ENCODE data around the gene CASTOR1.
"Not testable (repeated sequence)": the region's sequence is repeated elsewhere in the genome, so short reads cannot be mapped to it uniquely, and the experiment has no call there.

CASTOR1 gene

GRCh38 chr22:30289141-30289979 lies at the start of gene CASTOR1:
TSS of gene CASTOR1 (minus strand) at chr22:30289505. CDS start at chr22:30289497, 8 bp downstream.
- peak within 1 kb of the TSS; percentile 92 for H3K4me3 ChIP-seq (ENCODE audit: low read depth, low read length)
- peak; percentile 95 for DNase-seq (ENCODE audit: low read depth)

- no peak for DNase-seq (ENCODE audit: low read depth)
- no peak overlapping the region for H3K4me3 ChIP-seq (ENCODE audit: low read depth, low read length)
Measured at GRCh38 chr22:30338802-30339201, 49.5 kb upstream of the CASTOR1 start.

- H3K4me3 ChIP-seq (ENCODE audit: low read depth, low read length); DNase-seq (ENCODE audit: low read depth): not testable (repeated sequence)
Measured at GRCh38 chr22:30338341-30338740, 49.0 kb upstream of the CASTOR1 start.

- no peak for DNase-seq (ENCODE audit: low read depth)
Measured at GRCh38 chr22:30337461-30337778, 48.1 kb upstream of the CASTOR1 start.

GRCh38 chr22:30336752-30337460 lies 47.6 kb upstream of the CASTOR1 start:
- no peak for DNase-seq (ENCODE audit: low read depth)
- no peak overlapping the region for H3K4me3 ChIP-seq (ENCODE audit: low read depth, low read length)

More at GRCh38 chr22:30337461-30337778, 48.1 kb upstream of the CASTOR1 start:
- H3K4me3 ChIP-seq (ENCODE audit: low read depth, low read length), result no peak overlapping the region

- no peak overlapping the region for H3K4me3 ChIP-seq (ENCODE audit: low read depth, low read length)
- DNase-seq (ENCODE audit: low read depth), result no peak
Measured at GRCh38 chr22:30335236-30335635, 45.9 kb upstream of the CASTOR1 start.

- H3K4me3 ChIP-seq (ENCODE audit: low read depth, low read length), result no peak overlapping the region
- no peak for DNase-seq (ENCODE audit: low read depth)
Measured at GRCh38 chr22:30334646-30335045, 45.3 kb upstream of the CASTOR1 start.

- DNase-seq (ENCODE audit: low read depth), result no peak
- H3K4me3 ChIP-seq (ENCODE audit: low read depth, low read length), result no peak overlapping the region
Measured at GRCh38 chr22:30333707-30334087, 44.4 kb upstream of the CASTOR1 start.

GRCh38 chr22:30332994-30333706 lies 43.8 kb upstream of the CASTOR1 start:
- H3K4me3 ChIP-seq (ENCODE audit: low read depth, low read length), result no peak overlapping the region
- DNase-seq (ENCODE audit: low read depth), result no peak

- DNase-seq (ENCODE audit: low read depth), result no peak
- H3K4me3 ChIP-seq (ENCODE audit: low read depth, low read length), result no peak overlapping the region
Measured at GRCh38 chr22:30332551-30332950, 43.2 kb upstream of the CASTOR1 start.

GRCh38 chr22:30328466-30329049 lies 39.3 kb upstream of the CASTOR1 start:
- DNase-seq (ENCODE audit: low read depth), result no peak
- no peak overlapping the region for H3K4me3 ChIP-seq (ENCODE audit: low read depth, low read length)

GRCh38 chr22:30327864-30328345 lies 38.6 kb upstream of the CASTOR1 start:
- no peak overlapping the region for H3K4me3 ChIP-seq (ENCODE audit: low read depth, low read length)
- DNase-seq (ENCODE audit: low read depth), result no peak

GRCh38 chr22:30326706-30327362 lies 37.5 kb upstream of the CASTOR1 start, which contains the start of gene TBC1D10A:
TSS of gene TBC1D10A (minus strand) at chr22:30326941. CDS start at chr22:30326881, 60 bp downstream.
- H3K4me3 ChIP-seq (ENCODE audit: low read depth, low read length), result peak within 1 kb of the TSS; percentile 80
- peak; percentile 67 for DNase-seq (ENCODE audit: low read depth)

- DNase-seq (ENCODE audit: low read depth), result no peak
Measured at GRCh38 chr22:30326255-30326705, 37.0 kb upstream of the CASTOR1 start.

GRCh38 chr22:30325724-30326254 lies 36.5 kb upstream of the CASTOR1 start:
- DNase-seq (ENCODE audit: low read depth), result no peak
- peak overlapping the region; percentile 80 for H3K4me3 ChIP-seq (ENCODE audit: low read depth, low read length)

More at GRCh38 chr22:30326255-30326705, 37.0 kb upstream of the CASTOR1 start:
- peak overlapping the region; percentile 80 for H3K4me3 ChIP-seq (ENCODE audit: low read depth, low read length)

- DNase-seq (ENCODE audit: low read depth), result no peak
- peak overlapping the region; percentile 80 for H3K4me3 ChIP-seq (ENCODE audit: low read depth, low read length)
Measured at GRCh38 chr22:30325065-30325720, 35.9 kb upstream of the CASTOR1 start.

- DNase-seq (ENCODE audit: low read depth), result no peak
- H3K4me3 ChIP-seq (ENCODE audit: low read depth, low read length), result peak overlapping the region; percentile 80
Measured at GRCh38 chr22:30324014-30324730, 34.9 kb upstream of the CASTOR1 start.

GRCh38 chr22:30323246-30323645 lies 33.9 kb upstream of the CASTOR1 start:
- DNase-seq (ENCODE audit: low read depth), result no peak
- H3K4me3 ChIP-seq (ENCODE audit: low read depth, low read length), result no peak overlapping the region

Measured in skeletal muscle cell (primary cell).